Adrenal gland (tissue), 12 donors: Measurements from ENCODE around the gene PORCN. TPM values are rescaled to one million over a fixed set of nuclear protein-coding genes. Genes with fewer than 3 reads are reported as not detected.

Experiments used
- DNase-seq, 7 donors: peaks; one replicate each; pipeline ENCODE4 v3.0.0-alpha.2; 2019 to 2020
- H3K27ac ChIP-seq, 5 donors: fragments of 200-600 bp; sonication (generic) in 4 of 5; 1 replicate in 3 of 5; 2 replicates in 2 of 5; pipeline versions ENCODE4 v1.5.1 to v1.8.0; 2016 to 2020; ENCODE audit warnings: mild to moderate bottlenecking in 1 of 5
- H3K27me3 ChIP-seq: fragments of 200-600 bp; 2 replicates; pipeline ENCODE4 v1.8.0; 2021
- H3K36me3 ChIP-seq, 2 donors: fragments of 200-600 bp; replicated peaks in 1 of 2; 1 replicate in 1 of 2; 2 replicates in 1 of 2; pipeline versions ENCODE4 v1.5.1 to v1.8.0; 2018 to 2022
- H3K4me1 ChIP-seq, 2 donors: fragments of 200-600 bp; replicated peaks in 1 of 2; 1 replicate in 1 of 2; 2 replicates in 1 of 2; pipeline versions ENCODE4 v1.5.1 to v1.8.0; 2018 to 2021
- H3K4me3 ChIP-seq, 4 donors: fragments of 200-600 bp; sonication (generic) in 3 of 4; one replicate each; pipeline ENCODE4 v1.5.1; 2016 to 2018
- H3K9me3 ChIP-seq, 3 donors: fragments of 200-600 bp; sonication (generic) in 1 of 3; replicated peaks in 1 of 3; 1 replicate in 2 of 3; 2 replicates in 1 of 3; pipeline versions ENCODE4 v1.5.1 to v1.8.0; 2016 to 2021
- POLR2A ChIP-seq, 2 donors: fragments of 450-650 bp; IDR thresholded peaks; one replicate each; pipeline ENCODE4 v1.6.1; 2017; ENCODE audit warnings: antibody characterized with exemption in 2 of 2, mild to moderate bottlenecking in 2 of 2, moderate library complexity in 1 of 2
- WGBS, 4 donors: extraction: QIAGEN DNeasy Blood & Tissue Kit in 2 of 4; methylation state at CpG; one replicate each; pipeline versions ENCODE4 v1.1.5 to v1.1.7; 2013 to 2017; 5-methylcytosine and 5-hydroxymethylcytosine counted together
- intact Hi-C, 2 donors: fragments of 100-400 bp; cut with DNase I; formaldehyde crosslinking; loops; one replicate each; pipeline versions ENCODE4 v1.14.1 to v1.15.0; 2022 to 2023
- polyA plus RNA-seq, 3 donors: library from polyadenylated mRNA; stranded (reverse); fragments of 200-250 nt in 2 of 3; fragments of 350-450 nt in 1 of 3; fragmentation: Illumina TruSeq in 1 of 3; extraction: RNeasy Lipid Tissue Mini Kit (QIAGEN cat#74804) in 1 of 3; gene quantifications; one replicate each; pipeline ENCODE4 v1.2.3, GENCODE V29; 2013 to 2014
- total RNA-seq, 9 donors: library from RNA; depleted of rRNA in 4 of 9; stranded (reverse); fragments of >200 nt in 4 of 9; fragments of 120-200 nt in 1 of 9; fragmentation: NEBNext Ultra II Directional in 1 of 9; extraction: Animal tissue kit (Norgen Biotek cat#: 25700) in 1 of 9; gene quantifications; one replicate each; pipeline versions ENCODE4 v1.1.0 to v1.2.4, GENCODE V29; 2013 to 2023
- TF ChIP-seq, protein P1 (sequence below), 6 experiments: fragments of 450-650 bp in 4 of 6; fragments of 200-600 bp in 2 of 6; sonication (generic) in 1 of 6; IDR thresholded peaks; 1 replicate in 5 of 6; 2 replicates in 1 of 6; pipeline versions ENCODE4 v1.5.1 to v1.8.0; 2016 to 2021; ENCODE audit warnings: antibody characterized with exemption in 6 of 6, mild to moderate bottlenecking in 2 of 6, moderate library complexity in 1 of 6
- donor health status: healthy with polysubstance abuse.
- donor health status: Bipolar disorder and iron deficiency.
- donor health status: DM: yes; HTN: yes; CAD: no.
- donor health status: DM: no; HTN: no; CAD: no.
- donor health status: DM: no; HTN: no; CAD: no.
- donor health status: DM: yes; HTN: yes; CAD: no.

The PORCN gene
- total and polyA plus RNA-seq, 12 donors, result 9.5 to 290 (median 86.3) TPM

DNA sequence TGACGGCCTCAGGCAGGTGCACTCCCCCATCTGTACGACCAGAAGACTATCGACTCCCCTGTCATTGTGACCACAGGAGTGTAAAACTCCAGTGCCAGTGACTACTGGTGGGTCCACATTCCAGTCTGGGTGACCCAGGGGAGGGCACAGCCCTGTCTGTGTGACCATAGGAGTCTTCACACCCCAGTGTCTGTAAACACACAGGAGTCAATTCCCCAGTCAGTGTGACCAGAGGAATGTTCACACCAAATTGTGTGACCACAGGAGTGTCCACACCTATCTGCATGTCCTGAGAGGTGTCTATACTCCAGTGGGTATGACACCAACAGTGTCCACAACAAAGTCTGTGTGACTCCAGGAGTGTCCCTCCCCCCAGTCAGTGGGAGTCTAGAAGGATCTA lies 20.8 kb upstream of the PORCN start:
- Histone ChIP-seq H3K27me3 (no peaks in the 10 kb centered on the region), H3K27ac (no peak overlapping the region), H3K4me3 (no peak overlapping the region), H3K36me3 (no peaks in the 10 kb centered on the region), H3K4me1 (no peaks in the 10 kb centered on the region), H3K9me3 (no peaks in the 10 kb centered on the region)
- WGBS, 4 donors, result 76 to 95% (median 89%) methylated on average over 3 of the region's 3 CpGs; no CpG with 5 or more reads in 1 of the 4 donors
- no peak for DNase-seq
- intact Hi-C loops, result no loop called here
- TF ChIP-seq, protein P1, sequence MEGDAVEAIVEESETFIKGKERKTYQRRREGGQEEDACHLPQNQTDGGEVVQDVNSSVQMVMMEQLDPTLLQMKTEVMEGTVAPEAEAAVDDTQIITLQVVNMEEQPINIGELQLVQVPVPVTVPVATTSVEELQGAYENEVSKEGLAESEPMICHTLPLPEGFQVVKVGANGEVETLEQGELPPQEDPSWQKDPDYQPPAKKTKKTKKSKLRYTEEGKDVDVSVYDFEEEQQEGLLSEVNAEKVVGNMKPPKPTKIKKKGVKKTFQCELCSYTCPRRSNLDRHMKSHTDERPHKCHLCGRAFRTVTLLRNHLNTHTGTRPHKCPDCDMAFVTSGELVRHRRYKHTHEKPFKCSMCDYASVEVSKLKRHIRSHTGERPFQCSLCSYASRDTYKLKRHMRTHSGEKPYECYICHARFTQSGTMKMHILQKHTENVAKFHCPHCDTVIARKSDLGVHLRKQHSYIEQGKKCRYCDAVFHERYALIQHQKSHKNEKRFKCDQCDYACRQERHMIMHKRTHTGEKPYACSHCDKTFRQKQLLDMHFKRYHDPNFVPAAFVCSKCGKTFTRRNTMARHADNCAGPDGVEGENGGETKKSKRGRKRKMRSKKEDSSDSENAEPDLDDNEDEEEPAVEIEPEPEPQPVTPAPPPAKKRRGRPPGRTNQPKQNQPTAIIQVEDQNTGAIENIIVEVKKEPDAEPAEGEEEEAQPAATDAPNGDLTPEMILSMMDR (IDR thresholded peaks at IDR 0.05), result no peak
- TF ChIP-seq POLR2A (IDR thresholded peaks at IDR 0.05), result no peak

DNA sequence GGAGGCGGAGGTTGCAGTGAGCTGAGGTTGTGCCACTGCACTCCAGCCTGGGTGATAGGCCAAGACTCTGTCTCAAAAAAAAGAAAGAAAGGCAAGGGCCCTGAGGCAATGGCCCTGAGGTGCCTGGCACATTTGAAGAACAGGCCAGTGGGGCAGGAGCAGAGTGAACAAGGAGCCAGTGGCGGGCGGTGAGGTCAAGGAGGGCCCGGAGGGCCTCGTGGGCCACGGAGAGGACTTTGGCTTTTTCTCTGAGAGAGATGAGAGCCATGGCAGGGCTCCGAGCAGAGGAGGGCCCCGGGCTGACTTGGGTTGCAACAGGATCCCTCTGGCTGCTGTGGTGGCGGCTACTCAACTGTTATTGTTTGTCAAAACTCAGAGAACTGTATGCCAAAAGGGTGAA lies 19.5 kb upstream of the PORCN start:
- Histone ChIP-seq H3K27me3 (no peaks in the 10 kb centered on the region), H3K27ac (no peak overlapping the region), H3K4me1 (no peaks in the 10 kb centered on the region), H3K36me3 (no peaks in the 10 kb centered on the region), H3K4me3 (no peak overlapping the region), H3K9me3 (no peaks in the 10 kb centered on the region)
- intact Hi-C loops, result no loop called here
- TF ChIP-seq, protein P1 (IDR thresholded peaks at IDR 0.05), result no peak
- no peak for TF ChIP-seq POLR2A (IDR thresholded peaks at IDR 0.05)
- DNase-seq, result no peak
- 83 to 93% (median 91%) methylated on average over 6 to 9 of the region's 9 CpGs for WGBS, 4 donors

DNA sequence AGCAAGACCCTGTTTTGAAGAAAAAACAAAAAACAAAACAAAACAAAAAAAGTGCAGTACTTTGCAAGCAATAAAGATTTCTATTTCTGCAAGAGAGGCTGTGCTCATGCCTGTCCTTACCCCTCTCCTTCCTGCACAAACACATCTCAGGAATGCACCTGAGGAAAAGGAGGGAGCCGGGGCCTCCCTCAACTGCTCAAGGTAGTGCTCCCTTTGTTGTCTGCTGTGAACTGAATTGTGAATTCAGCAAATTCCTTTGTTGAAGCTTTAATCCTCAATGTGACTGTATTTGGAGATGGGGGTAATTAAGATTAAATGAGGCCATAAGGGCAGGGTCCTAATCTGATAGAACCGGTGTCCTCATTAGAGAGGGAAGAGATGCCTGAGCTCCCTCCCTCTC lies 18.9 kb upstream of the PORCN start:
- no peak for DNase-seq
- intact Hi-C loops, result loop anchor here in 1 of 2 donors (10.0 kb wide), 1 partner anchor 405 kb away; no protein-coding TSS in a partner anchor

DNA sequence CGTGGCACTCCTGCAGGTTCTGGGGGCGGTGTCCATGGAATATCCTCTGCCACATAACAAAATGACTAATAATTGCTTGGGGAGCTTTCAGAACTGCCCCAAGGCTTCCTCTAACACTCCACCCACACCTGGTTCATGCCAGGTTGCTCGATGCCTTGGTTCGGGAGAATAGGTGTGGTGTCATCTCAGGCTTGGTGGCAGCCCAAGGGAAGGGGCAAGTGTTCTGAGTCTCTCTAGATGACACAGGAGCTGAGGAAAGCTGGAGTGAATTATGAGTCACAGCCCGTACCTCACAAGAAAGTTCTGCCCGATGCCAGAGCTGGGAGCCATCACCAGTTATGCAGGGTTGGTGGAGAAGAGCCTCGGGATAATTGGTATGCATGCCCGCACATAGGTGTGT lies 18.1 kb upstream of the PORCN start:
- no peak for DNase-seq
- 55 to 80% (median 64%) methylated on average over 1 to 8 of the region's 8 CpGs for WGBS, 4 donors
- H3K4me3 ChIP-seq, result no peak overlapping the region
- H3K4me1 ChIP-seq, result no peaks in the 10 kb centered on the region
- no peaks in the 10 kb centered on the region for H3K9me3 ChIP-seq
- no peaks in the 10 kb centered on the region for H3K27me3 ChIP-seq
- intact Hi-C loops, result loop anchor here in 1 of 2 donors (10.0 kb wide), 1 partner anchor 406 kb away; no protein-coding TSS in a partner anchor
- TF ChIP-seq POLR2A (IDR thresholded peaks at IDR 0.05), result no peak
- TF ChIP-seq, protein P1 (IDR thresholded peaks at IDR 0.05), result no peak
- H3K36me3 ChIP-seq, result no peaks in the 10 kb centered on the region
- no peak overlapping the region for H3K27ac ChIP-seq

More for the DNA sequence above, 18.9 kb upstream of the PORCN start:
- no peaks in the 10 kb centered on the region for H3K4me1 ChIP-seq
- 87 to 100% (median 92%) methylated on average over 1 to 2 of the region's 2 CpGs for WGBS, 4 donors
- H3K36me3 ChIP-seq, result no peaks in the 10 kb centered on the region
- TF ChIP-seq, protein P1 (IDR thresholded peaks at IDR 0.05), result no peak
- TF ChIP-seq POLR2A (IDR thresholded peaks at IDR 0.05), result no peak
- no peaks in the 10 kb centered on the region for H3K9me3 ChIP-seq
- H3K27ac ChIP-seq, result no peak overlapping the region
- no peak overlapping the region for H3K4me3 ChIP-seq
- H3K27me3 ChIP-seq, result no peaks in the 10 kb centered on the region
